Left ventricle myocardium inferior (tissue), 1 donor: ENCODE results near the gene PIH1D1. TPM values are rescaled to one million over a fixed set of nuclear protein-coding genes. Genes with fewer than 3 reads are reported as not detected.
A peak's percentile ranks its signal among the peaks of the same experiment; 100 is the strongest.

Experiments used
- DNase-seq: peaks from one replicate; pipeline ENCODE4 v3.0.0-alpha.2; 2020
- H3K27ac ChIP-seq: fragments of 200-600 bp; replicated peaks from 2 replicates; pipeline ENCODE4 v1.8.0; 2021
- H3K27me3 ChIP-seq: fragments of 200-600 bp; 2 replicates; pipeline ENCODE4 v1.8.0; 2021; ENCODE audit warnings: low read depth
- H3K36me3 ChIP-seq: fragments of 200-600 bp; 2 replicates; pipeline ENCODE4 v1.8.0; 2021
- H3K4me1 ChIP-seq: fragments of 200-600 bp; 2 replicates; pipeline ENCODE4 v1.8.0; 2021
- H3K4me3 ChIP-seq: fragments of 200-600 bp; 2 replicates; pipeline ENCODE4 v1.8.0; 2021; ENCODE audit warnings: mild to moderate bottlenecking, moderate library complexity
- H3K9me3 ChIP-seq: fragments of 200-600 bp; replicated peaks from 2 replicates; pipeline ENCODE4 v1.8.0; 2021
- CTCF ChIP-seq: fragments of 200-600 bp; IDR thresholded peaks from 2 replicates; pipeline ENCODE4 v1.8.0; 2021; ENCODE audit warnings: antibody characterized with exemption, mild to moderate bottlenecking, borderline replicate concordance
- intact Hi-C: fragments of 100-400 bp; cut with micrococcal nuclease; formaldehyde crosslinking; loops from one replicate; pipeline ENCODE4 v1.11.0; 2022
- total RNA-seq: library from RNA; stranded (reverse); fragmentation: NEBNext Ultra II Directional; extraction: Animal tissue kit (Norgen Biotek cat#: 25700); gene quantifications from one replicate; pipeline ENCODE4 v1.2.1, GENCODE V29; 2021
- donor health status: DM: no; HTN: yes; CAD: no; lungs with severe emphysema.

Gene PIH1D1
- total RNA-seq, 1 donor from 2014 or later, result 24.7 TPM

- Histone ChIP-seq H3K36me3 (peaks cover 48% of the 10 kb centered on the region), H3K4me1 (peaks cover 61% of the 10 kb centered on the region)
- intact Hi-C loops, result no loop called here
Measured at GRCh38 chr19:49496574-49497008, 45.0 kb upstream of the PIH1D1 start.

GRCh38 chr19:49492573-49493405, 41.2 kb upstream of the PIH1D1 start:
- H3K27ac ChIP-seq, result no peak overlapping the region
- H3K9me3 ChIP-seq, result no peaks in the 10 kb centered on the region
- H3K4me1 ChIP-seq, result peaks cover 56% of the 10 kb centered on the region
- peaks cover 50% of the 10 kb centered on the region for H3K36me3 ChIP-seq
- intact Hi-C loops, result no loop called here
- DNase-seq, result no peak
- no peak overlapping the region for H3K4me3 ChIP-seq
- no peak for TF ChIP-seq CTCF
- no peaks in the 10 kb centered on the region for H3K27me3 ChIP-seq

More at GRCh38 chr19:49496574-49497008, 45.0 kb upstream of the PIH1D1 start:
- Histone ChIP-seq H3K4me3 (peak overlapping the region; percentile 94), H3K27ac (peak overlapping the region; percentile 96), H3K9me3 (no peaks in the 10 kb centered on the region), H3K27me3 (no peaks in the 10 kb centered on the region)
- DNase-seq, result no peak
- no peak for TF ChIP-seq CTCF

- Histone ChIP-seq H3K36me3 (peaks cover 43% of the 10 kb centered on the region), H3K4me1 (peaks cover 53% of the 10 kb centered on the region), H3K9me3 (no peaks in the 10 kb centered on the region), H3K27ac (no peak overlapping the region), H3K4me3 (no peak overlapping the region), H3K27me3 (no peaks in the 10 kb centered on the region)
- TF ChIP-seq CTCF, result no peak
- DNase-seq, result no peak
- intact Hi-C loops, result no loop called here
Measured at GRCh38 chr19:49491804-49492572, 40.4 kb upstream of the PIH1D1 start.

GRCh38 chr19:49491030-49491803, 39.6 kb upstream of the PIH1D1 start:
- Histone ChIP-seq H3K4me3 (no peak overlapping the region), H3K27me3 (no peaks in the 10 kb centered on the region), H3K9me3 (no peaks in the 10 kb centered on the region), H3K27ac (no peak overlapping the region), H3K36me3 (peaks cover 43% of the 10 kb centered on the region), H3K4me1 (peaks cover 47% of the 10 kb centered on the region)
- TF ChIP-seq CTCF, result no peak
- intact Hi-C loops, result no loop called here
- DNase-seq, result no peak
